GM23338 (cell line): ENCODE measurements around the gene CTRB2.
"Not testable (repeated sequence)": the region's sequence is repeated elsewhere in the genome, so short reads cannot be mapped to it uniquely, and the experiment has no call there.

ENCODE experiments used
- CTCF ChIP-seq, 2 experiments: fragments of 200-600 bp in 1 of 2; sonication (generic) in 1 of 2; conservative IDR thresholded peaks; 2 replicates each; pipeline versions ENCODE4 v1.5.1 to v1.6.1; 2016 to 2017; ENCODE audit warnings: antibody characterized with exemption in 2 of 2, low read depth in 2 of 2, mild to moderate bottlenecking in 2 of 2, moderate library complexity in 1 of 2
- EZH2 ChIP-seq: fragments of 200-600 bp; sonication (generic); IDR thresholded peaks from one replicate; pipeline ENCODE4 v1.8.0; 2017; ENCODE audit warnings: antibody characterized with exemption, mild to moderate bottlenecking, low read depth; ENCODE audit not compliant: unreplicated experiment
- NANOG ChIP-seq: IDR thresholded peaks from 2 replicates; pipeline ENCODE4 v1.6.1; 2016; ENCODE audit warnings: antibody characterized with exemption, borderline replicate concordance
- POLR2AphosphoS5 ChIP-seq: IDR thresholded peaks from 2 replicates; pipeline ENCODE4 v1.6.1; 2016; ENCODE audit warnings: antibody characterized with exemption, low read depth
- REST ChIP-seq: IDR thresholded peaks from one replicate; pipeline ENCODE4 v1.6.1; 2018; ENCODE audit warnings: antibody characterized with exemption; ENCODE audit not compliant: unreplicated experiment

DNA sequence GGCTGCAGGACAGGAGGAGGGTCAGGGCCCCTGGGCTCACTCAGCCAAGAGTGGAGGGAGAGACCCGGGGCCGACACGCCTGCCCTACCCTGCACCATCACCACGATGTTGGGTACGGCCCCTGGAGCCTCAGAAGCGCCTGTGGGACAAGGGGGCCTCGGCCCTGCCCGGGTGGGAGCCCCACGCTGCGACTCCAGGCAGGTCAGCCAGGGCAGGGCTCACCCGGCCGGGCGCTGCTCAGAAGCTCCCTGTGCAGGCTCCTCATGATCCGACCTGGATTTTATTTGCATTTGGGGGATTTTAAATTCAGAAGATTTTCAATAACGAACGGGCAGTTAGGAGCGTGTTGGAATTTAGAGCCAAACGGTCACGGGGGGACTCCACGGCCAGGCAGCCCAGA is 2.1 kb downstream of the CTRB2 start:
- TF ChIP-seq CTCF (conservative IDR thresholded peaks at IDR 0.05; ENCODE audit: low read depth in 2 of 2); EZH2; NANOG; REST; POLR2AphosphoS5: not testable (repeated sequence)
